Neural cell (in vitro differentiated cells): ENCODE results near the gene LRIG1. TPM values are rescaled to one million over a fixed set of nuclear protein-coding genes. Genes with fewer than 3 reads are reported as not detected.

ENCODE experiments used
- H2AFZ ChIP-seq: fragments of 200-600, 300-800 bp; sonication (generic), shearing (Covaris generic); 2 replicates; pipeline ENCODE4 v1.6.0; 2014; ENCODE audit warnings: low read depth, mild to moderate bottlenecking, antibody characterized with exemption, low read length, moderate library complexity
- H3F3A ChIP-seq: fragments of 200-600 bp; shearing (Covaris generic); 2 replicates; pipeline ENCODE4 v1.6.1; 2016; ENCODE audit warnings: mild to moderate bottlenecking, moderate library complexity, mixed read lengths, antibody characterized with exemption, low read length; ENCODE audit not compliant: insufficient read depth, poor library complexity, severe bottlenecking
- H3K27ac ChIP-seq: fragments of 200-600, 300-800 bp; sonication (generic), shearing (Covaris generic); 2 replicates; pipeline ENCODE4 v1.5.1; 2014; ENCODE audit warnings: mild to moderate bottlenecking, low read length, moderate library complexity
- H3K27me3 ChIP-seq: fragments of 300-800, 200-600 bp; sonication (generic), shearing (Covaris generic); 2 replicates; pipeline ENCODE4 v1.6.0; 2014; ENCODE audit warnings: mild to moderate bottlenecking, low read depth, low read length, moderate library complexity; ENCODE audit not compliant: insufficient read depth
- H3K36me3 ChIP-seq: fragments of 300-800, 200-600 bp; sonication (generic), shearing (Covaris generic); 2 replicates; pipeline ENCODE4 v1.5.1; 2014; ENCODE audit warnings: mild to moderate bottlenecking, antibody characterized with exemption, low read length, moderate library complexity; ENCODE audit not compliant: insufficient read depth
- H3K4me2 ChIP-seq: fragments of 300-800, 200-600 bp; sonication (generic), shearing (Covaris generic); 2 replicates; pipeline ENCODE4 v1.6.0; 2014; ENCODE audit warnings: mild to moderate bottlenecking, low read length
- H3K4me3 ChIP-seq: fragments of 300-800, 200-600 bp; sonication (generic), shearing (Covaris generic); 2 replicates; pipeline ENCODE4 v1.5.1; 2014; ENCODE audit warnings: mild to moderate bottlenecking, low read length, moderate library complexity
- H3K79me2 ChIP-seq: fragments of 200-600 bp; shearing (Covaris generic); replicated peaks from 2 replicates; pipeline ENCODE4 v1.6.0; 2014; ENCODE audit warnings: mild to moderate bottlenecking, low read length, moderate library complexity; ENCODE audit not compliant: insufficient read depth
- H3K9ac ChIP-seq: fragments of 300-800, 200-600 bp; sonication (generic), shearing (Covaris generic); 2 replicates; pipeline ENCODE4 v1.6.1; 2016; ENCODE audit warnings: mild to moderate bottlenecking, low read length, mixed read lengths
- H3K9me2 ChIP-seq: fragments of 200-600 bp; shearing (Covaris generic); 2 replicates; pipeline ENCODE4 v1.6.1; 2016; ENCODE audit warnings: mild to moderate bottlenecking, low read length, mixed read lengths; ENCODE audit not compliant: insufficient read depth
- H3K9me3 ChIP-seq: fragments of 200-600, 300-800 bp; sonication (generic), shearing (Covaris generic); 2 replicates; pipeline ENCODE4 v1.6.1; 2016; ENCODE audit warnings: mild to moderate bottlenecking, mixed run types, low read length, moderate library complexity, mixed read lengths
- H4K20me1 ChIP-seq: fragments of 200-600 bp; shearing (Covaris generic); 2 replicates; pipeline ENCODE4 v1.6.1; 2016; ENCODE audit warnings: mild to moderate bottlenecking, mixed run types; ENCODE audit not compliant: insufficient read depth
- CTCF ChIP-seq: fragments of 450-650 bp; IDR thresholded peaks from 2 replicates; pipeline ENCODE4 v1.5.1; 2014; ENCODE audit warnings: antibody characterized with exemption, mild to moderate bottlenecking, moderate library complexity; ENCODE audit not compliant: poor library complexity, severe bottlenecking
- EP300 ChIP-seq: fragments of 450-650 bp; conservative IDR thresholded peaks from 2 replicates; pipeline ENCODE4 v1.6.1; 2014; ENCODE audit warnings: antibody characterized with exemption, mild to moderate bottlenecking, moderate library complexity; ENCODE audit not compliant: poor library complexity, severe bottlenecking
- EZH2 ChIP-seq: fragments of 200-600, 300-800 bp; shearing (Covaris generic), sonication (generic); IDR thresholded peaks from 2 replicates; pipeline ENCODE4 v1.6.1; 2014; ENCODE audit warnings: antibody characterized with exemption, low read length, borderline replicate concordance, mild to moderate bottlenecking; ENCODE audit not compliant: insufficient read depth, poor library complexity, severe bottlenecking
- MXI1 ChIP-seq: fragments of 450-650 bp; conservative IDR thresholded peaks from 2 replicates; pipeline ENCODE4 v1.6.1; 2014; ENCODE audit warnings: antibody characterized with exemption, mild to moderate bottlenecking; ENCODE audit not compliant: poor library complexity, severe bottlenecking
- POLR2AphosphoS5 ChIP-seq: IDR thresholded peaks from 2 replicates; pipeline ENCODE4 v1.6.1; 2012
- RAD21 ChIP-seq: fragments of 450-650 bp; conservative IDR thresholded peaks from 2 replicates; pipeline ENCODE4 v1.6.1; 2014; ENCODE audit warnings: antibody characterized with exemption, mild to moderate bottlenecking, moderate library complexity
- REST ChIP-seq: IDR thresholded peaks from 2 replicates; pipeline ENCODE4 v1.6.1; 2012; ENCODE audit warnings: borderline replicate concordance
- SMC3 ChIP-seq: fragments of 450-650 bp; conservative IDR thresholded peaks from 2 replicates; pipeline ENCODE4 v1.6.1; 2014; ENCODE audit warnings: antibody characterized with exemption, mild to moderate bottlenecking, moderate library complexity; ENCODE audit not compliant: poor library complexity
- TAF1 ChIP-seq: IDR thresholded peaks from 2 replicates; pipeline ENCODE4 v1.6.1; 2012; ENCODE audit warnings: low read depth
- polyA plus RNA-seq: library from polyadenylated mRNA; depleted of rRNA; stranded (reverse); fragments of >200 nt; gene quantifications from 2 replicates; pipeline ENCODE4 v1.2.3, GENCODE V29; 2014

The LRIG1 gene
- polyA plus RNA-seq, 1 donor from 2014 or later = 7.1 TPM

GRCh38 chr3:66525771-66526170, 24.9 kb upstream of the LRIG1 start:
- Histone ChIP-seq H3K4me3 (no peak overlapping the region), H3K9me2 (no peaks in the 10 kb centered on the region), H4K20me1 (no peaks in the 10 kb centered on the region), H3K36me3 (no peaks in the 10 kb centered on the region), H3K9me3 (no peaks in the 10 kb centered on the region), H3K27ac (no peak overlapping the region), H3K9ac (no peak overlapping the region), H3K79me2 (no peaks in the 10 kb centered on the region), H2AFZ (no peak overlapping the region), H3F3A (no peaks in the 10 kb centered on the region), H3K27me3 (no peaks in the 10 kb centered on the region), H3K4me2 (no peak overlapping the region)
- no peak for TF ChIP-seq EZH2
- TF ChIP-seq EP300 = no peak
- no peak for TF ChIP-seq RAD21
- TF ChIP-seq TAF1 = no peak
- no peak for TF ChIP-seq CTCF
- no peak for TF ChIP-seq SMC3
- TF ChIP-seq REST = no peak
- no peak for TF ChIP-seq MXI1
- no peak for TF ChIP-seq POLR2AphosphoS5

GRCh38 chr3:66520724-66521123, 19.9 kb upstream of the LRIG1 start:
- no peaks in the 10 kb centered on the region for H4K20me1 ChIP-seq
- H3F3A ChIP-seq = no peaks in the 10 kb centered on the region
- no peaks in the 10 kb centered on the region for H3K27me3 ChIP-seq
- TF ChIP-seq EZH2 (no peak), POLR2AphosphoS5 (no peak), EP300 (no peak), REST (no peak), TAF1 (no peak), CTCF (no peak), MXI1 (no peak), SMC3 (no peak), RAD21 (no peak)
- no peaks in the 10 kb centered on the region for H3K9me2 ChIP-seq
- H3K79me2 ChIP-seq = no peaks in the 10 kb centered on the region
- H2AFZ ChIP-seq = no peak overlapping the region
- H3K4me2 ChIP-seq = no peak overlapping the region
- H3K4me3 ChIP-seq = no peak overlapping the region
- H3K9me3 ChIP-seq = no peaks in the 10 kb centered on the region
- no peak overlapping the region for H3K9ac ChIP-seq
- no peaks in the 10 kb centered on the region for H3K36me3 ChIP-seq
- no peak overlapping the region for H3K27ac ChIP-seq
